Astrocyte (in vitro differentiated cells and primary cell): Measurements from ENCODE around the gene RHBG. TPM values are rescaled to one million over a fixed set of nuclear protein-coding genes. Genes with fewer than 3 reads are reported as not detected.

Source experiments
- DNase-seq: peaks from one replicate; pipeline ENCODE4 v3.0.0-alpha.2; 2010; ENCODE audit warnings: low read depth
- FAIRE-seq: peaks from 2 replicates; lab custom pipeline; 2011; peaks lifted over from hg19 to GRCh38; lab: Jason Lieb, UNC
- H2AFZ ChIP-seq: 2 replicates; pipeline ENCODE4 v1.6.0; 2012; ENCODE audit warnings: low read depth, low read length, inconsistent platforms
- H3K27ac ChIP-seq: 2 replicates; pipeline ENCODE4 v1.5.1; 2011; ENCODE audit warnings: low read depth, low read length, inconsistent platforms
- H3K27me3 ChIP-seq: 2 replicates; pipeline ENCODE4 v1.6.0; 2011; ENCODE audit warnings: low read length, inconsistent platforms; ENCODE audit not compliant: insufficient read depth
- H3K36me3 ChIP-seq: 2 replicates; pipeline ENCODE4 v1.5.1; 2011; ENCODE audit warnings: low read length, inconsistent platforms; ENCODE audit not compliant: insufficient read depth
- H3K4me1 ChIP-seq: 2 replicates; pipeline ENCODE4 v1.5.1; 2011; ENCODE audit warnings: low read length, inconsistent platforms; ENCODE audit not compliant: insufficient read depth
- H3K4me2 ChIP-seq: 2 replicates; pipeline ENCODE4 v1.6.0; 2012; ENCODE audit warnings: low read length, inconsistent platforms
- H3K4me3 ChIP-seq: 2 replicates; pipeline ENCODE4 v1.5.1; 2011; ENCODE audit warnings: low read depth, mild to moderate bottlenecking, low read length, inconsistent platforms; ENCODE audit not compliant: insufficient read depth
- H3K79me2 ChIP-seq: 2 replicates; pipeline ENCODE4 v1.6.0; 2012; ENCODE audit warnings: mild to moderate bottlenecking, low read length, inconsistent platforms; ENCODE audit not compliant: insufficient read depth
- H3K9ac ChIP-seq: 2 replicates; pipeline ENCODE4 v1.6.0; 2012; ENCODE audit warnings: mild to moderate bottlenecking, low read length, inconsistent platforms
- H3K9me3 ChIP-seq: 2 replicates; pipeline ENCODE4 v1.5.1; 2012; ENCODE audit warnings: low read depth, mild to moderate bottlenecking, low read length, inconsistent platforms; ENCODE audit not compliant: insufficient read depth
- H4K20me1 ChIP-seq: 2 replicates; pipeline ENCODE4 v1.6.0; 2012; ENCODE audit warnings: low read length, inconsistent platforms; ENCODE audit not compliant: insufficient read depth
- H3K27ac Mint-ChIP-seq: one replicate; pipeline ENCODE4 v1.8.0; 2021; ENCODE audit warnings: mild to moderate bottlenecking, mixed read lengths; ENCODE audit not compliant: unreplicated experiment
- H3K27me3 Mint-ChIP-seq: one replicate; pipeline ENCODE4 v1.8.0; 2021; ENCODE audit warnings: low read depth, mixed read lengths; ENCODE audit not compliant: unreplicated experiment
- H3K36me3 Mint-ChIP-seq: one replicate; pipeline ENCODE4 v1.8.0; 2021; ENCODE audit warnings: low read depth, mixed read lengths; ENCODE audit not compliant: unreplicated experiment
- H3K4me1 Mint-ChIP-seq: one replicate; pipeline ENCODE4 v1.8.0; 2021; ENCODE audit warnings: low read depth, mixed read lengths; ENCODE audit not compliant: unreplicated experiment
- H3K4me3 Mint-ChIP-seq: one replicate; pipeline ENCODE4 v1.8.0; 2021; ENCODE audit warnings: mild to moderate bottlenecking, moderate library complexity, mixed read lengths; ENCODE audit not compliant: unreplicated experiment
- H3K9me3 Mint-ChIP-seq: one replicate; pipeline ENCODE4 v1.8.0; 2021; ENCODE audit warnings: mild to moderate bottlenecking, mixed read lengths; ENCODE audit not compliant: unreplicated experiment
- CTCF ChIP-seq: IDR thresholded peaks from 2 replicates; pipeline ENCODE4 v1.5.1; 2011; ENCODE audit warnings: low read depth, mild to moderate bottlenecking, inconsistent platforms, low read length, moderate library complexity; ENCODE audit not compliant: insufficient read depth
- EZH2 ChIP-seq: IDR thresholded peaks from 2 replicates; pipeline ENCODE4 v1.6.1; 2012; ENCODE audit warnings: mild to moderate bottlenecking, low read length, inconsistent platforms; ENCODE audit not compliant: insufficient read depth
- total RNA-seq: library from RNA; stranded (reverse); gene quantifications from 2 replicates; pipeline ENCODE4 v1.2.1, GENCODE V29; 2021

Gene RHBG
- total RNA-seq, 1 donor from 2014 or later = not detected

- Histone ChIP-seq H3K4me2 (no peak overlapping the region), H3K27ac (no peak overlapping the region), H3K79me2 (no peaks in the 10 kb centered on the region), H3K4me1 (no peaks in the 10 kb centered on the region), H3K27me3 (peaks cover 50% of the 10 kb centered on the region), H3K36me3 (no peaks in the 10 kb centered on the region), H2AFZ (no peak overlapping the region), H4K20me1 (peaks cover 4% of the 10 kb centered on the region), H3K4me3 (no peak overlapping the region), H3K9me3 (no peaks in the 10 kb centered on the region), H3K9ac (no peak overlapping the region)
- no peak overlapping the region for H3K4me3 Mint-ChIP-seq
- H3K36me3 Mint-ChIP-seq = peaks cover 5% of the 10 kb centered on the region
- TF ChIP-seq EZH2 (no peak), CTCF (no peak)
- H3K9me3 Mint-ChIP-seq = no peaks in the 10 kb centered on the region
- FAIRE-seq = no peak
- no peaks in the 10 kb centered on the region for H3K4me1 Mint-ChIP-seq
- peaks cover 74% of the 10 kb centered on the region for H3K27me3 Mint-ChIP-seq
- H3K27ac Mint-ChIP-seq = no peak overlapping the region
- DNase-seq = no peak
These were observed 41.2 kb downstream of the RHBG start for GRCh38 chr1:156410238-156410637.

GRCh38 chr1:156410740-156411139 lies 41.7 kb downstream of the RHBG start:
- peaks cover 50% of the 10 kb centered on the region for H3K27me3 ChIP-seq
- H3K27me3 Mint-ChIP-seq = peaks cover 70% of the 10 kb centered on the region
- no peak overlapping the region for H3K9ac ChIP-seq

More at GRCh38 chr1:156410740-156411139, 41.7 kb downstream of the RHBG start:
- no peaks in the 10 kb centered on the region for H3K4me1 ChIP-seq
- no peak overlapping the region for H3K4me3 ChIP-seq
- H3K79me2 ChIP-seq = no peaks in the 10 kb centered on the region
- Mint-ChIP-seq H3K9me3 (no peaks in the 10 kb centered on the region), H3K4me3 (peak overlapping the region; percentile 54), H3K27ac (no peak overlapping the region), H3K4me1 (no peaks in the 10 kb centered on the region), H3K36me3 (peaks cover 3% of the 10 kb centered on the region)
- FAIRE-seq (no peak), DNase-seq (no peak)
- peaks cover 4% of the 10 kb centered on the region for H4K20me1 ChIP-seq
- no peaks in the 10 kb centered on the region for H3K9me3 ChIP-seq
- no peak overlapping the region for H2AFZ ChIP-seq
- no peak overlapping the region for H3K27ac ChIP-seq
- H3K4me2 ChIP-seq = no peak overlapping the region
- no peaks in the 10 kb centered on the region for H3K36me3 ChIP-seq
- TF ChIP-seq EZH2 = no peak
- no peak for TF ChIP-seq CTCF
